GM18868 (cell line): ENCODE measurements around the gene LAMA3.

Experiments
- ATAC-seq: cut with Tn5 transposase; IDR thresholded peaks from one replicate; pipeline ENCODE4 v1.9.1; 2021; ENCODE audit warnings: mild to moderate bottlenecking, moderate library complexity; ENCODE audit not compliant: unreplicated experiment

LAMA3 gene

DNA sequence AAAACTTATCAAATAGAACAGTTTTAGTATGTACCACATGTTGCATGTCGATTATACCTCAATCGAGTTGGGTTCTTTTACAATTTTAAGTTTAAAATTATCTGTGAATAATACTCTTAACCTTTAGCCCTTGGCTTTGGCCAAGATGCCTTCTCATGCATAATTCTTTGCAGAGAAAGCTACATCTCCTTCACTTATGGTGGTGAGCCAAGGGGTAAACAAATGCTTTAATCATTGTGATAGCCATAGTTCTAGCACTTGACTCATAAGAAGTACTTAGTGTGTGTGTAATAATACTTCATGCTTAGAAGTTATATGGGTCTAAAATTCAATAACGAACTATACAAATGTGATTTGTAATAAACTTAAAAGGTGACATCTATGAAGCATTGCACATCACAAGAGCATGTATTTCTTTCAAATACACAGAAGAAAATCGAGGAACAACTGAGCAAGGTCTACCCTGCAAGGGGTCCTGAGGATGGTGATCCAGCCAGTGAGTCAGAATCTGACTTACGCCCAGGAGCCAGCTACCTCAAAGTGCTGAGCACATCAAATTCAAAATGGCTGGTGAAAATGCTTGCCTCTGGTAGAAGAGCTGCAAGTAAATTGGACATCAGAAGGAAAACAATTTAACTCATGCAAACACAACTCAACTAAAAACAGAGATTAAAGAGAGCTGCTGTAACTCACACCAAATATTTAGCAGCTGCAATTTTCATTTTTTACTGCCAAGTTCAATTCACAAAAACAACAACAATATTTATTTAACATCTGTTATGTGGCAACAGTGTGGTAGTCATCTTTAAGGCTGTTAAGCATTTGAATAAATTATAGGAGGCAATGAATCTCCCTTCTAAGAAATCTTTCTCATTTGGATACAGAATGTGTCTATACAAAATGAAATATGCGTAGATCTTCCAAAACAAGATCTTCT lies 301.5 kb downstream of the LAMA3 start:
- no peak for ATAC-seq

GRCh38 chr18:23992089-23992940 lies 303.1 kb downstream of the LAMA3 start:
- peak; percentile 59 for ATAC-seq

DNA sequence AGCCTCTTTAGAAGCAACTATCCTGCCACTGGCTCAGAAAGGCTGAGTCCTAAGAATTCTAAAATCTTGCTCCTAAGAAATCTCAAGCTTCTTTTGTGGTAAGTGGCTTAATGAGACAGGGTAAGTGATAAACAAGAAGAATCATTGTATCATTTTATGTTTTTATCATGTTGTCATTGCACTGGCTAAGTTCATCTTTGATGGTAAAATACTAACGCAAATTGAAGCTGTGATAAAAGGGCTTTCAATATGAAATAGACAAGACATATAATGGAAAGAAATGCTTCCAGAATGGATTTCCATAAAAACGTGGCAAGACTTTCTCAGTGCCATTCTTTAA lies 303.7 kb downstream of the LAMA3 start:
- no peak for ATAC-seq

DNA sequence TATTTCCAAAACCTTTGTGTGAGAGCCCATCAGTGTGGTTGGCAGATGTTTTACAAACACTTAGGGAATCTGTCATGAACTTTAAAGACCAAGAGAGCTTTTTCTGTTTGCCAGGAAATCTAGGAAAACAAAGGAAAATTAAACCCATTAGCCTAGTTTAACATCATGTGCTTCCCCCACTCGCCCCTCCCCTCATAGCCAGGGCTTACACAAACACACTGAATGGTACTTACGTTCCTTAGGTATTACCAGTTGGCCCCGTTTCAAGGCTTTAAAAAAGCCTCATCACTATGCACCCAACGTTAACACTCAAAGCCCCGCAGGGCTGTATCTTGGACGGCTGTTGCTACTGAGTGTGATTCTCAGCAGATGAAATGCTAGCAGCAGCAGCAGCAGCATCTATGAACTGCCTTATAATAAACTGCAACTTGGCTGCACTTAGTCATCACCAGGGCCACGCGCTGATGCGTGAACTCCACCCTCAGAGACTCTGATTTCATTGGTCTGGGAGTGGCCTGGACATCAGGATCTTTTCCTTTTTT lies 305.2 kb downstream of the LAMA3 start:
- ATAC-seq: peak; percentile 29

GRCh38 chr18:23995180-23995579 lies 305.9 kb downstream of the LAMA3 start:
- peak; percentile 46 for ATAC-seq

DNA sequence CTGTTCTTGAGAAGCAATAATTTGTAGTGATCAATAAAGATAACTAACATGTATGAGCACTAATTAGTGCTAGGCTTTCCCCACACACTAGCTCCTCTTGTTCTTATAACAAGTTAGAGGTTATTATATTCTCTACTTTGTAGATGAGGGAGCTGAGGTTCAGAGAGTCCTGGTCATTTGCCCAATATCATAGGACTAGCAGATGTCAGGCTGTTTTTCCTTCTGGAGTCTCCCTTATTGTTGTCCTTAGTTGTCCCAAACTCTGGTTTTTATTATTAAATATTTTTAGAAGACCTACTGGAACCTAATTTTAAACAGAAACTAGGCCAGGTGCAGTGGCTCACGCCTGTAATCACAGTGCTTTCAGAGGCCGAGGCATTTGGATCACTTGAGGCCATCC lies 308.8 kb downstream of the LAMA3 start:
- no peak for ATAC-seq

GRCh38 chr18:23998820-23999219 lies 309.6 kb downstream of the LAMA3 start:
- ATAC-seq: no peak

DNA sequence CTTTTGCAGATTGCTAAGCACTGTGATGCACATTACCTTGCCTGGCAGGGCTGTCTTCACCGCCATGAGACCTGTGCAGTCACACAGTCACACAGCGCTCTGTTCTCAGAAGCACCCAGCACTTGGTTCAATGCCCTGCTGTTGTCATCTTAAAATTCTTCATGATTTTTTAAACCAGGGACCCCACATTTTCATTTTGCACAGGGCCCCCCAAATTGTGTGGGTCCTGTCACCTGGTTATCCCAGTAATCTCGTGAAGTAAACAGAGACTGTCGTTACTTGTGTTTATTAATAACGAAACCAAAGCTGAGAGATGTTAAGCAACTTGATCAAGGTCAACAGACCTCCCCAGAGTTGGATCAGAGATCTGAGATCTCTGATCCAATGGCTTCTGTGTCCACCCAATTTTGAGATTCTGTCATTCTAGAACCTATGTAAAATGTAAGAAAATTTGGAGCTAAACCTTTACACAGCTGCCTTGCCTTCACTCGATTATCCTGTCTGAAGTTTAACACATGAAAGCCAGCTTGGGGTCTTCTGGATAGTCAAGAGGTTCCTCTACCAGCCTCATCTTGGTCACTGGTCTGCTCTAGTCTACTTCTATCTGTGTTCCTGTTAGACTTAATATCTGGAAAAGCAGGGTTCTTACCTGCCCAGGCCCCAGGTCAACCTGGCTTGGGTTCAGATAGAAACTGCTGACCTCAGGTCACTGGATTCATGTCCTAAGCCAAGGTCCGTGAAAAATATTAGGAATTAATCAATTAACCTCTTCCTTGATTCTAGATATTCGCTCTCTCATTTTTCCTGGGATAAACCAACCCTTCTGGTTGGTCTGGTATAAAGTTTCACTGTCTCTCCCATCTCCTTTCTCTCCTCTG lies 311.6 kb downstream of the LAMA3 start:
- peak; percentile 49 for ATAC-seq

DNA sequence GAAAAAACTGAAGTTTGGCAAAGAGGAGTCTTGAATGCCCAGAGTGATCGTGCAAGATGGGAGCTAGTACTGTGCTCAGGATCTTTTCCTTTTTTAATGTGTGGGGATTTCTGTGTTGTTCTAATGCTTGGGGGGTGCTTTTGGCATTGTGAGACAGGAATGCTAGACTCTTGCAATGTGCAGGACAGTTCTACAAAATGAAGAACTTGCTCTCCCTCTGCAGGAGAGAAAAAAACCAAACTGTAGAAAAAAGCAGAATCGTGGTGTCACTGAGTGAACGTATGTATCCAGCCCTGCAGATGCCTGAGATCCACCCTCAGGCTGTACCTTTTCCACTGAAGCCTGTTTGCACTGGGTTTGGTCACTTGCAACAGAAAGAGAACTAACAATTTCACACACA lies 313.2 kb downstream of the LAMA3 start:
- no peak for ATAC-seq

- ATAC-seq: no peak
Observed at GRCh38 chr18:24003288-24003687, 314.0 kb downstream of the LAMA3 start.

DNA sequence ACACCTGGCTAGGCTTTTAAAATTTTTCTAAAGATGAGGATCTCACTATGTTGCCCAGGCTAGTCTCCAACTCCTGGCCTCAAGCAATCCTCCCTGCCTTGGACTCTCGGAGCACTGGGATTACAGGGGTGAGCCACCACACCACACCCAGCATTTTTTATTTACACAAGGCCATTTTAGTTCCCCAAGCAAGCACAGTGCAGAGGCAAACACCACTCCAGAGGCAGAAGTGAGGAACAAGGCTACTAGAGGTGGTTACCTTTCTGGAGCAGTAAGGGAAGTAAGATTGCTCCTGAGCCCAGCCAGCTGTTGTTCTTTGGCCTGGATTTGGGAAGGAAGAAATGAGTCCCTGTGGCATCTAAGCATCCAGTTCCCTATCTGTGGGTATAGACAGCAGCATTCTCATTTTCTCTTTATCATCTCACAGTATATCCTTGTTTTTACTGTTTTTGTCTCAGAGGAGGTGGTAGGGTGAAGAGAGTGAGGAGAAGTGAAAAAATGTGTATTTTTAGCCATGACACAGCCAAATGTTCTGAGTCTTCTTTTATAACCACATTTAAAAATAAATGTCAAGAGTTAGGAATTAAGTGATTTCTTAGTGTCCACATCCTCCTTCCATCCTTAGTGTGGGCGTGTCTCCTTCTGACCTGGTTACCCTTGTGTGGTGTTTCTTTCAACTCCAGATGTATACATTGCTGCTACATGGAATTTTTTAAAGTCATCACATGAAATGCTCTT lies 314.8 kb downstream of the LAMA3 start:
- ATAC-seq: no peak
